ENCODE results near the gene DEPDC1B. TPM values are rescaled to one million over a fixed set of nuclear protein-coding genes. Genes with fewer than 3 reads are reported as not detected.
"Not testable (repeated sequence)": the region's sequence is repeated elsewhere in the genome, so short reads cannot be mapped to it uniquely, and the experiment has no call there.

DEPDC1B gene
- total RNA-seq, 2 experiments from 2014 or later, result 0.39 to 0.60 TPM

- ATAC-seq (ENCODE audit: poor library complexity) (no peak), DNase-seq (no peak)
- POLR2A ChIA-PET, result interaction anchor here (1.1 kb wide), 1 partner anchor 1718 kb away, joined by 3 read pairs; the partner anchor contains the start of gene DIMT1
- H3K27ac Mint-ChIP-seq, result no peak overlapping the region
- no peak overlapping the region for H3K4me3 ChIP-seq (ENCODE audit: low read length)
- no peaks in the 10 kb centered on the region for H3K9me3 Mint-ChIP-seq
- H3K4me1 Mint-ChIP-seq (ENCODE audit: low read depth), result no peaks in the 10 kb centered on the region
- H3K36me3 ChIP-seq (ENCODE audit: insufficient read depth, low read length), result no peaks in the 10 kb centered on the region
- no peaks in the 10 kb centered on the region for H3K9me3 ChIP-seq (ENCODE audit: control insufficient read depth in 1 of 2, insufficient read depth in 1 of 2, low read length in 2 of 2)
- CTCF ChIA-PET, result no interaction called here
- no peaks in the 10 kb centered on the region for H3K27me3 Mint-ChIP-seq
- intact Hi-C loops (cut with DNase I, micrococcal nuclease), result no loop called here
- no peaks in the 10 kb centered on the region for H3K4me1 ChIP-seq (ENCODE audit: insufficient read depth, low read length)
- no peak overlapping the region for H3K27ac ChIP-seq (ENCODE audit: low read depth in 1 of 2, low read length in 2 of 2)
- no peaks in the 10 kb centered on the region for H3K27me3 ChIP-seq (ENCODE audit: control insufficient read depth in 1 of 2, insufficient read depth in 2 of 2, low read length in 2 of 2)
- TF ChIP-seq CTCF (IDR thresholded peaks at IDR 0.05), result no peak
- H3K4me3 Mint-ChIP-seq, result no peak overlapping the region
- H3K36me3 Mint-ChIP-seq (ENCODE audit: low read depth), result no peaks in the 10 kb centered on the region
Measured at GRCh38 chr5:60685700-60686099, 14.3 kb downstream of the DEPDC1B start.

- ChIA-PET CTCF (no interaction called here), POLR2A (interaction anchor here (1.1 kb wide), 1 partner anchor 1719 kb away, joined by 3 read pairs; the partner anchor contains the start of gene DIMT1)
- Histone ChIP-seq H3K4me3 (ENCODE audit: low read length) (no peak overlapping the region), H3K4me1 (ENCODE audit: insufficient read depth, low read length) (no peaks in the 10 kb centered on the region), H3K36me3 (ENCODE audit: insufficient read depth, low read length) (no peaks in the 10 kb centered on the region), H3K27ac (ENCODE audit: low read depth in 1 of 2, low read length in 2 of 2) (no peak overlapping the region), H3K27me3 (ENCODE audit: control insufficient read depth in 1 of 2, insufficient read depth in 2 of 2, low read length in 2 of 2) (no peaks in the 10 kb centered on the region), H3K9me3 (ENCODE audit: control insufficient read depth in 1 of 2, insufficient read depth in 1 of 2, low read length in 2 of 2) (no peaks in the 10 kb centered on the region)
- Mint-ChIP-seq H3K9me3 (no peaks in the 10 kb centered on the region), H3K27ac (no peak overlapping the region), H3K36me3 (ENCODE audit: low read depth) (no peaks in the 10 kb centered on the region), H3K4me3 (no peak overlapping the region), H3K27me3 (no peaks in the 10 kb centered on the region), H3K4me1 (ENCODE audit: low read depth) (no peaks in the 10 kb centered on the region)
- ATAC-seq (ENCODE audit: poor library complexity), result no peak
- no peak for TF ChIP-seq CTCF (IDR thresholded peaks at IDR 0.05)
- DNase-seq, result no peak
- intact Hi-C loops (cut with DNase I, micrococcal nuclease), result no loop called here
Measured at GRCh38 chr5:60685028-60685427, 14.9 kb downstream of the DEPDC1B start.

DNA sequence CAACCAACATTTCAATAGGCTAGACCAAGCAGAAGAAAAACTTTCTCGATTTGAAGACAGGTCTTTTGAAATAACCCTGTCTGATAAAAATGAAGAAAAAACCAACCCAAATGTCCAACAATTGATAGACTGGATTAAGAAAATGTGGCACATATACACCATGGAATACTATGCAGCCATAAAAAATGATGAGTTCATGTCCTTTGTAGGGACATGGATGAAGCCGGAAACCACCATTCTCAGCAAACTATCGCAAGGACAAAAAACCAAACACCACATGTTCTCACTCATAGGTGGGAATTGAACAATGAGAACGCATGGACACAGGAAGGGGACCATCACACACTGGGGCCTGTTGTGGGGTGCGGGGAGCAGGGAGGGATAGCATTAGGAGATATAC lies 18.0 kb downstream of the DEPDC1B start:
- CTCF ChIA-PET; H3K27ac Mint-ChIP-seq; H3K36me3 ChIP-seq (ENCODE audit: insufficient read depth, low read length); H3K4me1 Mint-ChIP-seq (ENCODE audit: low read depth); H3K9me3 ChIP-seq (ENCODE audit: control insufficient read depth in 1 of 2, insufficient read depth in 1 of 2, low read length in 2 of 2); H3K9me3 Mint-ChIP-seq; POLR2A ChIA-PET; H3K4me3 ChIP-seq (ENCODE audit: low read length); H3K27me3 Mint-ChIP-seq; DNase-seq; H3K27ac ChIP-seq (ENCODE audit: low read depth in 1 of 2, low read length in 2 of 2); ATAC-seq (ENCODE audit: poor library complexity); intact Hi-C loops (cut with DNase I, micrococcal nuclease); H3K27me3 ChIP-seq (ENCODE audit: control insufficient read depth in 1 of 2, insufficient read depth in 2 of 2, low read length in 2 of 2); H3K4me3 Mint-ChIP-seq; H3K4me1 ChIP-seq (ENCODE audit: insufficient read depth, low read length); H3K36me3 Mint-ChIP-seq (ENCODE audit: low read depth): not testable (repeated sequence)

DNA sequence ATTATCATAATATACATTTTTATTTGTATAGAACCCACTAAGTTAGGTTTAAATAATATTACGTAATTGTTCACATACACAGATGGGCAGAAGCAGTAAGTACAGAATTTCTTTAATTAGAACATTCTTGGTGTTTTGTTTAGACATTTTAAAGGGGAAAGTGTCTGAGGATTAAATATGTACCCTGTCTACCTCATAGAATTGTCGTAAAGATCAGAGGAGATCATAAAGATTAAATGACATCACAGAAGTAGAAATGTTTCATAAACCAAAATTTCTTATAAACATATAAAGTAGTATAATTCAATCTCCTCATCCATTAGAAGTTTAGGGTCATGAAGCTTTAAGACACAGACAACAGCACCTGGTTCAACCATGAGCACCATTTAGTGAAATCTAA lies 20.1 kb downstream of the DEPDC1B start:
- DNase-seq (no peak), ATAC-seq (ENCODE audit: poor library complexity) (no peak)
- Histone ChIP-seq H3K4me1 (ENCODE audit: insufficient read depth, low read length) (no peaks in the 10 kb centered on the region), H3K27ac (ENCODE audit: low read depth in 1 of 2, low read length in 2 of 2) (no peak overlapping the region), H3K27me3 (ENCODE audit: control insufficient read depth in 1 of 2, insufficient read depth in 2 of 2, low read length in 2 of 2) (no peaks in the 10 kb centered on the region), H3K9me3 (ENCODE audit: control insufficient read depth in 1 of 2, insufficient read depth in 1 of 2, low read length in 2 of 2) (no peaks in the 10 kb centered on the region), H3K36me3 (ENCODE audit: insufficient read depth, low read length) (no peaks in the 10 kb centered on the region), H3K4me3 (ENCODE audit: low read length) (no peak overlapping the region)
- intact Hi-C loops (cut with DNase I, micrococcal nuclease), result loop anchor here (5.0 kb wide), 2 partner anchors 282 to 977 kb away; no protein-coding TSS in a partner anchor
- Mint-ChIP-seq H3K27me3 (no peaks in the 10 kb centered on the region), H3K36me3 (ENCODE audit: low read depth) (no peaks in the 10 kb centered on the region), H3K27ac (no peak overlapping the region), H3K9me3 (no peaks in the 10 kb centered on the region), H3K4me3 (no peak overlapping the region), H3K4me1 (ENCODE audit: low read depth) (peaks cover 4% of the 10 kb centered on the region)
- ChIA-PET POLR2A (no interaction called here), CTCF (no interaction called here)
- no peak for TF ChIP-seq CTCF (IDR thresholded peaks at IDR 0.05)
